Measurements from ENCODE around the gene PCED1B. TPM values are rescaled to one million over a fixed set of nuclear protein-coding genes. Genes with fewer than 3 reads are reported as not detected.
"Not testable (repeated sequence)": the region's sequence is repeated elsewhere in the genome, so short reads cannot be mapped to it uniquely, and the experiment has no call there.

Gene PCED1B
- total RNA-seq, 6 donors from 2014 or later, result 4.6 to 53.4 (median 11.7) TPM

GRCh38 chr12:47277972-47278448, 198.6 kb downstream of the PCED1B start:
- WGBS, 2 donors, result 78 to 96% methylated on average over 1 of the region's 1 CpG
- ATAC-seq (ENCODE audit: low FRiP score in 2 of 2) (peak in 1 of 2 donors; percentile 76), DNase-seq (no peak)
- H3K4me3 ChIP-seq, result no peak overlapping the region
- no peaks in the 10 kb centered on the region for H3K27me3 ChIP-seq
- TF ChIP-seq POLR2A (IDR thresholded peaks at IDR 0.05) (no peak), CTCF (IDR thresholded peaks at IDR 0.05) (no peak), EP300 (IDR thresholded peaks at IDR 0.05) (no peak), POLR2AphosphoS5 (IDR thresholded peaks at IDR 0.05) (peak in 1 of 2 donors; percentile 47)
- no peaks in the 10 kb centered on the region for H3K36me3 ChIP-seq
- H3K4me1 ChIP-seq, result peaks cover 20 to 30% (median 26%) of the 10 kb centered on the region in 4 donors
- no peak overlapping the region for H3K27ac ChIP-seq
- H3K9me3 ChIP-seq, result no peaks in the 10 kb centered on the region

GRCh38 chr12:47279758-47280157, 200.3 kb downstream of the PCED1B start:
- peak in 1 of 2 donors; percentile 26 for DNase-seq
- H3K4me1 ChIP-seq, result peaks cover 20 to 27% (median 26%) of the 10 kb centered on the region in 4 donors
- not testable (repeated sequence) for ATAC-seq (ENCODE audit: low FRiP score in 2 of 2); H3K9me3 ChIP-seq; H3K36me3 ChIP-seq; H3K27me3 ChIP-seq; H3K27ac ChIP-seq; H3K4me3 ChIP-seq
- WGBS, 2 donors, result 88 to 96% methylated on average over 8 of the region's 8 CpGs

DNA sequence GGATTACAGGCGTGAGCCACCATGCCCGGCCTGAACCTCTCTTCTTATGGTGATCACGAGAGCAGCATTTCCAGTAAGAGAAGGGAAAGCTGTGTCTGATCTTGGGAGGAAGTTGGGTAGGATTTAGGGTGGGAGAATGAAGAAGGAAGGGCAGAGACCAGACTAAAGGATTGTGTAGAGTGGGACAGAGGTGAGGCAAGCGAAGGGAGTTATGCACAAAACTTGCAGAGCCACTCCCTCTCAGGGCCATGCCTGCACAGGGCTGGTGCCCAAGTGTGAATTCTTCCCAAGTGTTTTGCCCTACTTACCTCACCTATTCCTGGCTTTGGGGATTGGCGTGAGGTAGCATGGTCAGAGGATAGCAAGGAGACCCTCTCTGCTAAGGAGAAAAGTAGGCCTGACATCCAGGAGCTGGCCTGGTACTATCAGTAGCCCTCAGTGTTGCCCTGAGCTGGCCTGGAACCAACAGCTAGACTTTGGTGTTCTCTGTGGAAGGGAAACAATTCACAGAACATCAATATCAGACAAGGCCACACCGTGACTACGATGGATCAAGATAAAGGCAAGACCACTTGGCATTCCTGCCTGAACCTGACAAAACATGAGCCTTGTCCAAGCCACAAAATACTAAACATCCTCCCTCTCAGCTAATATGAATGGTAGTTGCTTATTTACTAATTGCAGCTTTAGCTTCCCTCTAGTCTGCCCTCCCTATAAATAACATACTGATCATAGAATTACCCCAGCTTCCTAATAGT, 201.3 kb downstream of the PCED1B start:
- Histone ChIP-seq H3K4me1 (peaks cover 20 to 27% (median 26%) of the 10 kb centered on the region in 4 donors), H3K9me3 (no peaks in the 10 kb centered on the region), H3K36me3 (no peaks in the 10 kb centered on the region), H3K4me3 (no peak overlapping the region), H3K27ac (no peak overlapping the region), H3K27me3 (no peaks in the 10 kb centered on the region)
- DNase-seq (no peak), ATAC-seq (ENCODE audit: low FRiP score in 2 of 2) (no peak)
- 78 to 88% methylated on average over 7 of the region's 7 CpGs for WGBS, 2 donors
- no peak for TF ChIP-seq POLR2A (IDR thresholded peaks at IDR 0.05)
- TF ChIP-seq POLR2AphosphoS5 (IDR thresholded peaks at IDR 0.05), result no peak
- no peak for TF ChIP-seq CTCF (IDR thresholded peaks at IDR 0.05)
- TF ChIP-seq EP300 (IDR thresholded peaks at IDR 0.05), result no peak

GRCh38 chr12:47281667-47282171, 202.3 kb downstream of the PCED1B start:
- Histone ChIP-seq H3K27ac (no peak overlapping the region), H3K4me1 (peaks cover 13 to 20% (median 17%) of the 10 kb centered on the region in 4 donors), H3K27me3 (no peaks in the 10 kb centered on the region), H3K36me3 (no peaks in the 10 kb centered on the region), H3K4me3 (no peak overlapping the region), H3K9me3 (no peaks in the 10 kb centered on the region)
- 68% methylated on average over 4 of the region's 4 CpGs for WGBS, 2 donors
- no peak for DNase-seq
- TF ChIP-seq POLR2AphosphoS5 (IDR thresholded peaks at IDR 0.05), result no peak
- TF ChIP-seq EP300 (IDR thresholded peaks at IDR 0.05), result no peak
- no peak for TF ChIP-seq CTCF (IDR thresholded peaks at IDR 0.05)
- no peak for TF ChIP-seq POLR2A (IDR thresholded peaks at IDR 0.05)
- ATAC-seq (ENCODE audit: low FRiP score in 2 of 2), result peak in 1 of 2 donors; percentile 48

DNA sequence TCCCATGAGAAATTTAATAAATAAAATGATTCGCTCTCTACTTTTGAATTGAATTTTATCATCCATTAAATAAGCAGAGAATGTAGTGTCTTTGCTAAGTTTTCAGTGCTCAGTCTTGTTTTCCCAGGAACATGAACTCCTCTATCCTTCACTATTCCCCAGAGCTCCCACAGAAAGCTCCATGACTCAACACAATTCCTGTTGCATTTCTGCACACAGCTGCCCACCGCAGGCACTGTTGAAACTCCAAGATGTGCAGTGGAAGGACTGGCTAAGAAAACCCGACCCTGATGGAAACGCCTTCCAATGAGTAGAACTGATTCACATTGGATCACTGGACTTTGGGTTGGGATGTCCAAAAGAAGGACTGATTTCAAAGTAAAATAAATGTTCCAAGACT, 202.8 kb downstream of the PCED1B start:
- Histone ChIP-seq H3K36me3 (no peaks in the 10 kb centered on the region), H3K27ac (no peak overlapping the region), H3K4me3 (no peak overlapping the region), H3K4me1 (peaks cover 8 to 16% (median 12%) of the 10 kb centered on the region in 4 donors), H3K27me3 (no peaks in the 10 kb centered on the region), H3K9me3 (no peaks in the 10 kb centered on the region)
- ATAC-seq (ENCODE audit: low FRiP score in 2 of 2), result peak in 1 of 2 donors; percentile 60
- no peak for TF ChIP-seq POLR2A (IDR thresholded peaks at IDR 0.05)
- TF ChIP-seq POLR2AphosphoS5 (IDR thresholded peaks at IDR 0.05), result no peak
- TF ChIP-seq CTCF (IDR thresholded peaks at IDR 0.05), result no peak
- no peak for TF ChIP-seq EP300 (IDR thresholded peaks at IDR 0.05)
- 94% methylated on average over 4 of the region's 4 CpGs for WGBS, 2 donors
- no peak for DNase-seq

Small RNA genes within 50 kb of the gene (small RNA-seq; reads per million reads assigned to genes)
- gene MIR4698, result 0 reads per million in 4 donors

Other genes with a start within 250 kb of the PCED1B start
- 10 to 100 TPM; 16.8 to 27.0 (median 22.2) TPM for gene AMIGO2, start 338 bp downstream of the PCED1B start, total RNA-seq

Data from upper lobe of left lung (tissue), 6 donors.